ENCODE results near the gene CTNNB1. TPM values are rescaled to one million over a fixed set of nuclear protein-coding genes. Genes with fewer than 3 reads are reported as not detected.

CTNNB1 gene
- total RNA-seq, 2 donors from 2014 or later, result 317 to 595 TPM

- Histone ChIP-seq H3K4me3 (no peak overlapping the region), H3K36me3 (no peaks in the 10 kb centered on the region), H3K9me3 (no peaks in the 10 kb centered on the region), H3K27ac (no peak overlapping the region), H3K4me1 (ENCODE audit: control insufficient read depth in 1 of 2, low read depth in 2 of 2) (peaks cover 11 to 19% of the 10 kb centered on the region in 2 donors), H3K27me3 (replicated peaks; ENCODE audit: insufficient read depth) (no peaks in the 10 kb centered on the region)
- ATAC-seq (ENCODE audit: insufficient number of reproducible peaks, low FRiP score, low read depth) (no peak), DNase-seq (ENCODE audit: low spot score) (no peak)
- no peak for TF ChIP-seq CTCF (IDR thresholded peaks at IDR 0.05)
Observed at GRCh38 chr3:41198046-41198445, 1.3 kb upstream of the CTNNB1 start.

- Histone ChIP-seq H3K27me3 (replicated peaks; ENCODE audit: insufficient read depth) (no peaks in the 10 kb centered on the region), H3K27ac (peak overlapping the region; percentile 96 to 98), H3K36me3 (no peaks in the 10 kb centered on the region), H3K4me1 (ENCODE audit: control insufficient read depth in 1 of 2, low read depth in 2 of 2) (peaks cover 15 to 24% of the 10 kb centered on the region in 2 donors), H3K4me3 (peak overlapping the region; percentile 98), H3K9me3 (no peaks in the 10 kb centered on the region)
- ATAC-seq (ENCODE audit: insufficient number of reproducible peaks, low FRiP score, low read depth), result no peak
- no peak for TF ChIP-seq CTCF (IDR thresholded peaks at IDR 0.05)
- no peak for DNase-seq (ENCODE audit: low spot score)
Observed at GRCh38 chr3:41198526-41198925, 779 bp upstream of the CTNNB1 start.

DNA sequence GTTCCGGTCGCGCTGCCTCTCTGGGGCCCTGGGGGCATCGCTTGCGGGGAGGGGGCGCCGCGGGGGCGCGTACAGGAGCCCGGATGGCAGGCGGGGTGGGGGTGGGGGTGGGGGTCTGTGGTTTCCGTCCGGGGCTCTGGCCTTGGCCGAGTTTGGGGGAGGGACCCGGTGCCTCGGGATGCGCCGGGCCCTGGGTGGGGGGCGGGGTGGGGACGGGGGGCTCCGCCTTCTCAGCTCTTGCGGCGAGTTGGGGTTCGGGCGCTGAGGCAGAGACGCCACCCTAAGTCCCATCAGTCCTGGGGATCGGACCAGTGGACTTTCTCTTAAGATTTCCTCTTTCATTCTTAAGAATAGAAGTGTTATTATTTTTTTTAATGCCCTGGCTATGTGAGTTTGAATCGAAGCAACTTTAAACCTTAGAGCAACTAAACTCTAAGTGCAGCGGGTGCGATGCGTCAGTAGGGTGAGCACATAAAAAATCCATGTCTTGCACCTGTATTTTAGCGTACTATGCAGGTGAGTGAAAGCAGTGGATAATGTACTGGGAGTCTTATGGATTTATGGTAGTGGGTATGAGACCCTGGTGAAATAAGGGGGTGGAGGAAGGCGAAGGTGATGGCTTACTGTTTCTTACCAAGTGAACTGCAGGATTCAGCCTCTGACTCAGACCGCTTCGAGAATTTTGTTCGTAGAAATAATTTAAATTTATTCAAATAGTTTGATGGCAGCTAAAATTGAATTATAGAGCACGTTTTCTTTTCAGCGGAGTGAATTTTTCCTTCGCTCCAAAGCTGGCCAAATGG, 762 bp downstream of the CTNNB1 start:
- peak overlapping the region; percentile 96 to 98 for H3K27ac ChIP-seq
- peak overlapping the region; percentile 98 for H3K4me3 ChIP-seq
- H3K9me3 ChIP-seq, result no peaks in the 10 kb centered on the region
- H3K36me3 ChIP-seq, result no peaks in the 10 kb centered on the region
- ATAC-seq (ENCODE audit: insufficient number of reproducible peaks, low FRiP score, low read depth), result no peak
- H3K27me3 ChIP-seq (replicated peaks; ENCODE audit: insufficient read depth), result no peaks in the 10 kb centered on the region
- no peak for TF ChIP-seq CTCF (IDR thresholded peaks at IDR 0.05)
- no peak for DNase-seq (ENCODE audit: low spot score)
- H3K4me1 ChIP-seq (ENCODE audit: control insufficient read depth in 1 of 2, low read depth in 2 of 2), result peaks cover 25 to 37% of the 10 kb centered on the region in 2 donors

- TF ChIP-seq CTCF (IDR thresholded peaks at IDR 0.05), result no peak
- Histone ChIP-seq H3K4me3 (peak overlapping the region; percentile 98), H3K9me3 (no peaks in the 10 kb centered on the region), H3K4me1 (ENCODE audit: control insufficient read depth in 1 of 2, low read depth in 2 of 2) (peaks cover 30 to 43% of the 10 kb centered on the region in 2 donors), H3K36me3 (no peaks in the 10 kb centered on the region), H3K27ac (peak overlapping the region in 1 of 2 donors; percentile 98), H3K27me3 (replicated peaks; ENCODE audit: insufficient read depth) (no peaks in the 10 kb centered on the region)
- no peak for ATAC-seq (ENCODE audit: insufficient number of reproducible peaks, low FRiP score, low read depth)
- no peak for DNase-seq (ENCODE audit: low spot score)
Observed at GRCh38 chr3:41200669-41201021, 1.3 kb downstream of the CTNNB1 start.

DNA sequence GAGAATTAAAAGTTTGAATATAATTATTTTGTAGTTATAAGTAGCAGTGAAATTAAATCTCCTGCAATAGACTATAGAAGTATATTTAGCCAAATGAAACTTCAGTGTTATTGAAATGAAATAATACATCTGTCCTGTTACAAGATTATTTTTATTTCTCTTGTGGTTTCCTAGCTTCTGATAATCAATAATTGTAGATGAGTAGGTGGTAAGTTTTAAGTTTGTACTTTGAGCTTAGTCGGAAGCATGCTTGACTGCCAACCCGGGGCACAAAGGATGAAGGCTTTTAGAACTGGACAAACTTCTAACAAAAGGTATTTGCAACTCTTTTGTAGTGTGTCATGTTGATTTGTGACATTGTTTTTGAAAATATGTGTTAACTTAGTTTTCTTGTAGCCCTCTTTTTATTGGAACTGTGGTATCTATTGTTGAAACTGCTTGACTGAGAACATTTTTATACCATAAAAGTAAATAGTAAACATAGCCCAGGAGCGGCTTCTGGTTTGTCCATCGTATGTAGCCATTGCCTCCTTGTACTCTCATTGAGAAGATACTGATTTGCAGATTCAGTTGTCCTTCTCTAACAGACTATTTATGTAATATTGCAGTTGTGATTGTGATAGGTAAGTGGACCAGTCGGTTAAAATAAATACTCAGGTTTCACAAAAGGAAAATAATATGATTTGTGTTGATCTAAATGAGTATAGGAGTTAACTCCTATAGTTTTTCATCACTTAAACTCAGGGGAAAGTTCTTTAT, 2.9 kb downstream of the CTNNB1 start:
- Histone ChIP-seq H3K4me3 (peak overlapping the region; percentile 98), H3K4me1 (ENCODE audit: control insufficient read depth in 1 of 2, low read depth in 2 of 2) (peaks cover 46 to 59% of the 10 kb centered on the region in 2 donors), H3K27ac (no peak overlapping the region), H3K27me3 (replicated peaks; ENCODE audit: insufficient read depth) (no peaks in the 10 kb centered on the region), H3K36me3 (no peaks in the 10 kb centered on the region), H3K9me3 (no peaks in the 10 kb centered on the region)
- ATAC-seq (ENCODE audit: insufficient number of reproducible peaks, low FRiP score, low read depth) (no peak), DNase-seq (ENCODE audit: low spot score) (no peak)
- no peak for TF ChIP-seq CTCF (IDR thresholded peaks at IDR 0.05)

Data from thoracic aorta (tissue), 2 donors.